Measurements from ENCODE around the gene CCDC81.

Gene CCDC81

DNA sequence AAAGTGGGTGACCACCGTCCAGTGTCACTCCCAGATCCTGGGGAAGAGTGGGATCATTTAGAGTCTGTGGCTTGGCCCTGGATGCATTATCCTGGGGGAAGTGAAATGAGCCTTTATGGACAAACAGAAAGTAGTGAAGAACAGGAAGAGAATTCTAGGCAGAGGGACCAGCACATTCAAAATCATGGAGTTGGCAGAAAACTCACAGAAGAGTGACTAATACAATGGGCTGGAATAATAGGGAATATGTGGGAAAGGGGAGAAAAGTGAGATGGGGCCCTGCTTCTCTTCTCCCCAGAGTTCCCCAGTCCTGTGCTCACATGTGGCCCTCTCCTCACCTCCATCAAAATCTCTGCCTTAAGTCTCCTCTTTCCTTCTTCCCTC lies 84.3 kb downstream of the CCDC81 start:
- no peak for DNase-seq (ENCODE audit: low spot score)
- TF ChIP-seq, protein P1, sequence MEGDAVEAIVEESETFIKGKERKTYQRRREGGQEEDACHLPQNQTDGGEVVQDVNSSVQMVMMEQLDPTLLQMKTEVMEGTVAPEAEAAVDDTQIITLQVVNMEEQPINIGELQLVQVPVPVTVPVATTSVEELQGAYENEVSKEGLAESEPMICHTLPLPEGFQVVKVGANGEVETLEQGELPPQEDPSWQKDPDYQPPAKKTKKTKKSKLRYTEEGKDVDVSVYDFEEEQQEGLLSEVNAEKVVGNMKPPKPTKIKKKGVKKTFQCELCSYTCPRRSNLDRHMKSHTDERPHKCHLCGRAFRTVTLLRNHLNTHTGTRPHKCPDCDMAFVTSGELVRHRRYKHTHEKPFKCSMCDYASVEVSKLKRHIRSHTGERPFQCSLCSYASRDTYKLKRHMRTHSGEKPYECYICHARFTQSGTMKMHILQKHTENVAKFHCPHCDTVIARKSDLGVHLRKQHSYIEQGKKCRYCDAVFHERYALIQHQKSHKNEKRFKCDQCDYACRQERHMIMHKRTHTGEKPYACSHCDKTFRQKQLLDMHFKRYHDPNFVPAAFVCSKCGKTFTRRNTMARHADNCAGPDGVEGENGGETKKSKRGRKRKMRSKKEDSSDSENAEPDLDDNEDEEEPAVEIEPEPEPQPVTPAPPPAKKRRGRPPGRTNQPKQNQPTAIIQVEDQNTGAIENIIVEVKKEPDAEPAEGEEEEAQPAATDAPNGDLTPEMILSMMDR (IDR thresholded peaks at IDR 0.05; ENCODE audit: extremely low read depth, insufficient read depth, missing control alignments) = no peak
- in situ Hi-C loops (cut with MboI; ENCODE audit: low pct_unique_long_range_greater_than_20kb, low sequenced_read_pairs, unreplicated experiment) = loop anchor here (10.0 kb wide), 1 partner anchor 346 kb away; the partner anchor contains the start of gene PRSS23

DNA sequence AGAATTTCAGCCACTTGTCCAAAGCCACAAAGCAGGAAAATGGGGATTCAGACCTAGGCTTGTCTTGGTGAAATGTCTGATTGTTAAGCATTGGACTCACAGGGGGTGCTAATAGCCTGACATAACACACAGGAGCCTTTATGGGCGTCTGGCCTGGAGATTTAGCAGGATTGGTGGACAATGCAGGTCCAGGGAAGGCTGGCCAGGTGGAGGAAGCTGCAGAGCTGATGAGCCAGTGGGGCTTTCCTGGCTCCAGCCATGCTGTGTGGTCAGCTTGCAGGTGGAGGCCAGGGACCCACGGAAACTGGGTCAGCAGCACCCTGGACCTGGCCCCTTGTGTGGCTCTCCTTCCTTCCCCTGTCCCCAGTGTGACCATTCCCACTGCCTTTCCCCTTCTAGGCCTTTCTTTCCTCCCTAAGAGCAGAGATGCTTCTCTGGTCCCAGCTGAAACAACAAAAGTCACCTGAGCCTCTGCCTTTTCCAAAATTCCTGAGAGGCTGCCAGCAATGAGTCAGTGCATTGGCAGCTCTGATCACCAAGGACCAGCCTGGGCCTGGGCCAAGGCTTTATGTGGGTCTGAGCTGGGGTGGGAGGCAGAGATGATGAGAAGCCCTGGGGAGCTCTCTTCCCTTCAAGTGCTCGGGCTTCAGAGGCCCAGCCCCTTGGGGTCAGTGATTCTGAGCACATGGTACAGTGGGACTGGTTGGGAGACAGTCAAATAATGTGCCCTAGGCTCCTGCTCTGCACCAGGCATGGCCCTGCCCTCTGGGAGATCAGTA lies 85.2 kb downstream of the CCDC81 start:
- TF ChIP-seq, protein P1 (IDR thresholded peaks at IDR 0.05; ENCODE audit: extremely low read depth, insufficient read depth, missing control alignments) = no peak
- no peak for DNase-seq (ENCODE audit: low spot score)
- in situ Hi-C loops (cut with MboI; ENCODE audit: low pct_unique_long_range_greater_than_20kb, low sequenced_read_pairs, unreplicated experiment) = loop anchor here (10.0 kb wide), 1 partner anchor 345 kb away; the partner anchor contains the start of gene PRSS23

DNA sequence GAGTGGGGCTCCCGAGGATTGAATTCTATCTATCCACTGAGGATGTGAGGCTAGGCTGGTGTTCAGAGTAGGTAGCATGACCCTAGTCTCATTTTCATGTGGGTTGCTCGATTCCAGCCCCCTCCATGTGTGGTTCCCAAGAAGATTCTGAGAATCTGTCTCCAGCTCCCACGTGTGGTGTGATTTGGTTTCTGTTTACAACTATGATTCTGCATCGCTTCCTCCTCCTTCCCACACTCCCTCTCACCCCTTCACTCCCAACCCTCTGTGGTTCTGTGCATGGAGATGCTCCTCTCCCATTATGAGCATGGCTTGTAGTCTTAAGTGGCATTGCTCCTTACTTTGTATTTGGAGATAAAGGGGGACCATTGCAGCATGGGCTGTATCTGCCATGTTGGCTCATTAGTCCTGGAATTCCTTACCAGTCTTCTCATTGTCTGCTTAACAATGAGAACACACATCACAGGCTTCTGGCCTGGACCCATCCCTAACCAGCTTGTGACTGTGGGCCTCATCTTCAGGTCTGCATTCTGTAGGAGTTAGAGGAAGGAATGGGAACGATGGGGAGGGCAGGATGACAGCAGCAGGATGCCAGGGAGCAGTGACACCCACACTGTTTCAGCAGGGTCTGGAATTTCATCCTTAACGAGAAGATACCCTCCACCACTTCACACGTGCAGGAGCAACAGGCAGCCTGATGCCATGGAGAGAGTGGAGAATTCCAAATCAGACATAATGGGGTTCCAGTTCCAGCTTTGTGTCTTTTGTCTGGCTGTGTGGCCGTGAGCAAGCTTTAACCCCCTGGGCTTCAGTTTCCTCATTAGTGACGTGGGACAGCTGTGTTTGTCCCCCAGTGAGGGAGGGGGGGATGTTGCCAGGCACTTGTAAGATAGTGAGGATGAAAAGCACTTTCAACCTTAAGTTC lies 86.0 kb downstream of the CCDC81 start:
- TF ChIP-seq, protein P1 (IDR thresholded peaks at IDR 0.05; ENCODE audit: extremely low read depth, insufficient read depth, missing control alignments) = no peak
- no peak for DNase-seq (ENCODE audit: low spot score)
- in situ Hi-C loops (cut with MboI; ENCODE audit: low pct_unique_long_range_greater_than_20kb, low sequenced_read_pairs, unreplicated experiment) = no loop called here

DNA sequence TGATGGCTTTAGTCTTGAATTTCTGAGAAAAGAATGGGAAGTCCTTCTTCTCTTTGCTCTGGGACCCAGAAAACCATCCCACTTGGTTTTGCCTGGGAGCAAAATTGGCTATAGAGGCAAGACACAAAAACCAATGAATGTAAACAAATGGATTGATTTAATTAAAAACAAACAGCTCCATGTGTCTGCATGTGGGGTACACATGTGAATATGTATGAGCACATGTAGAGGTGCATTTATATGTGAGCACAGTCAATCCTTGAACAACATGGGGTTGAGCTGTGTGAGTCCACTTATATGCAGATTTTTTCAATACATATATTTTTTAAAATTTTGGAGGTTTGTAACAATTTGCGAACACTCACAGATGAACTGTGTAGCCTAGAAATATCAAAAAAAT lies 87.2 kb downstream of the CCDC81 start:
- TF ChIP-seq, protein P1 (IDR thresholded peaks at IDR 0.05; ENCODE audit: extremely low read depth, insufficient read depth, missing control alignments) = no peak
- no peak for DNase-seq (ENCODE audit: low spot score)
- in situ Hi-C loops (cut with MboI; ENCODE audit: low pct_unique_long_range_greater_than_20kb, low sequenced_read_pairs, unreplicated experiment) = no loop called here

DNA sequence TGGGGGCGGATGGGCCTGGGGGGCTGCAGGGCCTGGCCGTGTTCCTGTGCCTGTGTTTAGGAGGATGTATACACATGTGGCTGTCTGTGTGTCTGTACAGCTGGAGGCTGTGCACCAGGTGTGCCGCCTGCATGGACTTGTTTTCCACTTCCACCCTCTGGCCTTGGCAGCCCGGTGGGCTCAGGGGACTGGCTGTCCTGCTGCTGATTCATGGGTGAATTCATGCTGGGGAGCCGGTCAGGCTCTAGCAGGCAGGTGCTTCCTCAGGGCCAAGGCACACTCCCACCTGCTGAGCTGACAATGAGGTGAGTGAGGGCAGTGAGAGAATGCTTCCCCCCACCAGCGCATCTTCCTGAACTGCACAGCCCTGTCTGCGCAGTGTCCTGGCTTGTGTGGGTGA lies 88.4 kb downstream of the CCDC81 start:
- TF ChIP-seq, protein P1 (IDR thresholded peaks at IDR 0.05; ENCODE audit: extremely low read depth, insufficient read depth, missing control alignments) = no peak
- no peak for DNase-seq (ENCODE audit: low spot score)
- in situ Hi-C loops (cut with MboI; ENCODE audit: low pct_unique_long_range_greater_than_20kb, low sequenced_read_pairs, unreplicated experiment) = no loop called here

DNA sequence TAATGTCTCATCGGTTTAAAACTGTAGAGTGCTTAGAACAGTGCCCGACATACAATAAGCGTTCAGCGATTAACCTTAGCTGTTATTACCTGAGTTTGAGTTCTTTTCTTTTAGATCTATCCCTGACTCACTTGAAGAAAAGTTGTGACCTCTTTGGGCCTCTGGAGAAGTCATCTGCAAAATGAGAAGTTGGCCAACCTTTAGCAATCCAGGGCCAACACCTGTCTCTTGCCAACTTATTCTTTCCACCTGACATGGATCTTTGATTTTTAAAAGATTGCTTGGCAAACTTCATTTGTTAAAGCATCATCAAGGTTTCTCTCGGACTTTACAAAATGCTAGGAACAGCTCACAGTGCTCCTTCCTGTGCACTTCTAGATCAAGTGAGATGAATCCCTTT lies 89.3 kb downstream of the CCDC81 start:
- TF ChIP-seq, protein P1 (IDR thresholded peaks at IDR 0.05; ENCODE audit: extremely low read depth, insufficient read depth, missing control alignments) = no peak
- in situ Hi-C loops (cut with MboI; ENCODE audit: low pct_unique_long_range_greater_than_20kb, low sequenced_read_pairs, unreplicated experiment) = no loop called here
- no peak for DNase-seq (ENCODE audit: low spot score)
